IMR-90 (cell line): ENCODE data around the gene MBOAT2. TPM values are rescaled to one million over a fixed set of nuclear protein-coding genes. Genes with fewer than 3 reads are reported as not detected.
A peak's percentile ranks its signal among the peaks of the same experiment; 100 is the strongest.

Source experiments
- ATAC-seq: fragments of 200-7000 bp; cut with Tn5 transposase; 2 replicates; pipeline ENCODE4 v1.9.1; 2020; ENCODE audit warnings: low read depth, mild to moderate bottlenecking, moderate library complexity
- BruUV-seq: library from RNA; stranded (reverse); fragments of 400-500 nt; replicated peaks from 2 replicates; lab custom pipeline; 2021; lab: Mats Ljungman, UMichigan
- CTCF ChIA-PET: fragments of 300-600 bp; formaldehyde crosslinking; extraction: SDS; loops from one replicate; lab custom pipeline; 2021; ENCODE audit warnings: antibody characterized with exemption; lab: Yijun Ruan, JAX
- POLR2A ChIA-PET: fragments of 300-600 bp; sonication (Branson Sonifier 250); formaldehyde crosslinking; loops from one replicate; lab custom pipeline; 2022; ENCODE audit warnings: antibody characterized with exemption; ENCODE audit not compliant: unreplicated experiment; lab: Charles Lee
- DNase-seq: peaks from one replicate; pipeline ENCODE4 v3.0.0; 2013
- H2AFZ ChIP-seq: replicated peaks from 2 replicates; pipeline ENCODE3; 2013; ENCODE audit warnings: low read length, mild to moderate bottlenecking; ENCODE audit not compliant: poor library complexity
- H2AK5ac ChIP-seq: 2 replicates; pipeline ENCODE4 v1.6.1; 2013; ENCODE audit warnings: low read depth, low read length, inconsistent platforms
- H2AK9ac ChIP-seq: replicated peaks from 2 replicates; pipeline ENCODE3; 2013; ENCODE audit warnings: mild to moderate bottlenecking, low read depth, low read length, moderate library complexity; ENCODE audit not compliant: poor library complexity
- H2BK120ac ChIP-seq: 2 replicates; pipeline ENCODE4 v1.6.1; 2013; ENCODE audit warnings: low read depth, low read length, inconsistent platforms
- H2BK15ac ChIP-seq: 3 replicates; pipeline ENCODE4 v1.6.1; 2013; ENCODE audit warnings: low read depth, low read length, inconsistent platforms
- H2BK20ac ChIP-seq: 2 replicates; pipeline ENCODE4 v1.6.1; 2013; ENCODE audit warnings: low read depth, mild to moderate bottlenecking, inconsistent platforms, low read length, moderate library complexity
- H2BK5ac ChIP-seq: 2 replicates; pipeline ENCODE4 v1.6.1; 2013; ENCODE audit warnings: mild to moderate bottlenecking, low read depth, low read length, inconsistent platforms; ENCODE audit not compliant: poor library complexity, severe bottlenecking
- H3K14ac ChIP-seq: replicated peaks from 2 replicates; pipeline ENCODE4 v1.6.1; 2013; ENCODE audit warnings: low read depth, low read length, inconsistent platforms
- H3K18ac ChIP-seq: 2 replicates; pipeline ENCODE4 v1.6.1; 2013; ENCODE audit warnings: low read depth, low read length, control low read depth
- H3K23ac ChIP-seq: 2 replicates; pipeline ENCODE4 v1.6.1; 2013; ENCODE audit warnings: low read depth, low read length, inconsistent platforms
- H3K27ac ChIP-seq: 2 replicates; pipeline ENCODE4 v1.5.1; 2013; ENCODE audit warnings: mild to moderate bottlenecking, control low read depth, low read length; ENCODE audit not compliant: insufficient read depth
- H3K27me3 ChIP-seq: 2 replicates; pipeline ENCODE4 v1.6.1; 2013; ENCODE audit warnings: low read length; ENCODE audit not compliant: control insufficient read depth, insufficient read depth
- H3K36me3 ChIP-seq: 2 replicates; pipeline ENCODE4 v1.6.1; 2013; ENCODE audit warnings: low read length, mixed read lengths; ENCODE audit not compliant: control insufficient read depth, insufficient read depth
- H3K4ac ChIP-seq: 2 replicates; pipeline ENCODE4 v1.6.1; 2013; ENCODE audit warnings: low read depth, low read length, inconsistent platforms
- H3K4me1 ChIP-seq: 2 replicates; pipeline ENCODE4 v1.6.1; 2013; ENCODE audit warnings: low read length, mixed read lengths; ENCODE audit not compliant: control insufficient read depth, insufficient read depth
- H3K4me2 ChIP-seq: 2 replicates; pipeline ENCODE4 v1.6.1; 2013; ENCODE audit warnings: low read depth, mild to moderate bottlenecking, control low read depth, low read length, moderate library complexity
- H3K4me3 ChIP-seq: 2 replicates; pipeline ENCODE4 v1.5.1; 2013; ENCODE audit warnings: low read depth, mild to moderate bottlenecking, control low read depth, low read length, moderate library complexity; ENCODE audit not compliant: insufficient read depth
- H3K56ac ChIP-seq: 2 replicates; pipeline ENCODE4 v1.6.1; 2013; ENCODE audit warnings: low read length, inconsistent platforms; ENCODE audit not compliant: insufficient read depth; ENCODE audit errors: extremely low read depth
- H3K79me1 ChIP-seq, 2 experiments: 2 replicates each; pipeline ENCODE4 v1.6.1; 2013; ENCODE audit warnings: low read length in 2 of 2, inconsistent platforms in 1 of 2, low read depth in 1 of 2
- H3K9ac ChIP-seq: 2 replicates; pipeline ENCODE4 v1.6.1; 2013; ENCODE audit warnings: low read depth, low read length, control low read depth
- H3K9me1 ChIP-seq: 2 replicates; pipeline ENCODE4 v1.6.1; 2013; ENCODE audit warnings: low read length, inconsistent platforms; ENCODE audit not compliant: insufficient read depth
- H3K9me3 ChIP-seq: 2 replicates; pipeline ENCODE4 v1.6.1; 2013; ENCODE audit warnings: low read length; ENCODE audit not compliant: control insufficient read depth, insufficient read depth
- H4K20me1 ChIP-seq: 2 replicates; pipeline ENCODE4 v1.6.1; 2013; ENCODE audit warnings: low read length, inconsistent platforms; ENCODE audit not compliant: insufficient read depth
- H4K5ac ChIP-seq: 2 replicates; pipeline ENCODE4 v1.6.1; 2013; ENCODE audit warnings: mild to moderate bottlenecking, low read depth, low read length, control low read depth
- H4K8ac ChIP-seq, 2 experiments: 2 replicates each; pipeline ENCODE4 v1.6.1; 2013; ENCODE audit warnings: low read depth in 2 of 2, low read length in 2 of 2, control low read depth in 1 of 2, inconsistent platforms in 1 of 2
- H4K91ac ChIP-seq: 2 replicates; pipeline ENCODE4 v1.6.1; 2013; ENCODE audit warnings: low read depth, low read length, inconsistent platforms; ENCODE audit not compliant: insufficient read depth
- CTCF ChIP-seq: conservative IDR thresholded peaks from 2 replicates; pipeline ENCODE4 v1.5.1; 2012; ENCODE audit warnings: mild to moderate bottlenecking, low read depth, low read length, improper control_type of control experiment
- NFE2L2 ChIP-seq: fragments of 150-350 bp; IDR thresholded peaks from 2 replicates; pipeline ENCODE4 v1.6.1; 2016; ENCODE audit warnings: low read depth, mild to moderate bottlenecking, low read length
- WGBS, 2 experiments: methylation state at CpG; one replicate each; pipeline versions ENCODE4 v1.1.5 to v1.1.7; 2013; ENCODE audit warnings: missing lambda C conversion rate in 2 of 2; ENCODE audit not compliant: insufficient read length in 1 of 2; ENCODE audit errors: extremely low coverage in 2 of 2; 5-methylcytosine and 5-hydroxymethylcytosine counted together
- dilution Hi-C: fragments of 300-500 bp; cut with HindIII; formaldehyde crosslinking; loops from one replicate; pipeline ENCODE4 v1.14.3; 2018; ENCODE audit warnings: low sequenced_read_pairs; ENCODE audit not compliant: unreplicated experiment
- in situ Hi-C: fragments of 300-500 bp; cut with MboI; formaldehyde crosslinking; loops from 3 replicates; pipeline ENCODE4 v1.14.3; 2019; ENCODE audit warnings: low sequenced_read_pairs, inconsistent platforms, mixed read lengths
- intact Hi-C: fragments of 100-400 bp; cut with micrococcal nuclease; formaldehyde crosslinking; loops from 2 replicates; pipeline ENCODE4 v1.10.0; 2022
- polyA plus RNA-seq, 3 experiments: library from polyadenylated mRNA; depleted of rRNA; stranded (reverse); fragments of >200 nt; gene quantifications; 2 replicates each; pipeline ENCODE4 v1.2.3, GENCODE V29; 2012; ENCODE audit warnings: low replicate concordance in 1 of 3
- total RNA-seq: library from RNA; depleted of rRNA; stranded (reverse); fragments of >200 nt; gene quantifications from 2 replicates; pipeline ENCODE4 v1.2.3, GENCODE V29; 2012

MBOAT2 gene
- total and polyA plus RNA-seq, 2 of the 4 experiments (the other 2 are of a cell fraction), result 33.9 to 102 TPM

GRCh38 chr2:9004338-9005204 lies 1.1 kb upstream of the MBOAT2 start:
- Histone ChIP-seq H3K36me3 (no peaks in the 10 kb centered on the region), H3K79me1 (peaks cover 17 to 39% of the 10 kb centered on the region in 2 experiments), H3K27ac (peak overlapping the region; percentile 96), H3K23ac (peak overlapping the region; percentile 95), H3K4me3 (peak overlapping the region; percentile 88), H3K14ac (peak overlapping the region; percentile 91), H3K9me1 (peaks cover 8% of the 10 kb centered on the region), H3K9ac (peak overlapping the region; percentile 95), H2AFZ (peak overlapping the region; percentile 96), H3K27me3 (no peaks in the 10 kb centered on the region), H3K56ac (peak overlapping the region; percentile 68; the same call in 1 of the 2 replicates), H4K91ac (peak overlapping the region; percentile 85), H2BK5ac (peak overlapping the region; percentile 79), H3K4me1 (peaks cover 9% of the 10 kb centered on the region), H4K20me1 (peaks cover 8% of the 10 kb centered on the region; the same call in 1 of the 2 replicates), H3K18ac (peak overlapping the region; percentile 87), H3K4ac (peak overlapping the region; percentile 93), H2AK9ac (peak overlapping the region; percentile 96), H2AK5ac (peak overlapping the region; percentile 25), H4K8ac (peak overlapping the region; percentile 81 to 95), H2BK20ac (0 out of 2 replicates have a peak overlapping the region, but pooled peaks have one; percentile 21), H2BK120ac (peak overlapping the region; percentile 75), H2BK15ac (0 out of 3 replicates have a peak overlapping the region, but pooled peaks have one; percentile 38), H3K9me3 (no peaks in the 10 kb centered on the region), H4K5ac (peak overlapping the region; percentile 94), H3K4me2 (peak overlapping the region; percentile 77)
- dilution Hi-C loops (no loop called here), intact Hi-C loops (loop anchor here (5.0 kb wide), 1 partner anchor 132 kb away; no protein-coding TSS in a partner anchor), in situ Hi-C loops (no loop called here)
- ChIA-PET POLR2A (interaction anchor here (0.6 kb wide), 1 partner anchor 95 kb away, joined by 3 read pairs; no protein-coding TSS in a partner anchor), CTCF (no interaction called here)
- BruUV-seq, result no TSS peak
- TF ChIP-seq NFE2L2 (no peak), CTCF (no peak)
- WGBS, 2 experiments, result no CpG with 5 or more reads among the region's 25 CpGs
- ATAC-seq, result peak; percentile 9
- peak; percentile 36 for DNase-seq
